HK-2 (cell line): ENCODE data around the gene CMIP.
"Not testable (repeated sequence)": the region's sequence is repeated elsewhere in the genome, so short reads cannot be mapped to it uniquely, and the experiment has no call there.

Source experiments
- DNase-seq: peaks from one replicate; pipeline ENCODE4 v3.0.0-alpha.2; 2018; ENCODE audit not compliant: unreplicated experiment

CMIP gene

GRCh38 chr16:81681311-81681710 is 236.7 kb downstream of the CMIP start:
- no peak for DNase-seq

GRCh38 chr16:81684242-81684837 is 239.7 kb downstream of the CMIP start:
- DNase-seq = no peak

GRCh38 chr16:81684901-81685300 is 240.3 kb downstream of the CMIP start:
- no peak for DNase-seq

- DNase-seq = no peak
Measured at GRCh38 chr16:81686391-81687130, 242.0 kb downstream of the CMIP start.

GRCh38 chr16:81687131-81687456 is 242.5 kb downstream of the CMIP start:
- no peak for DNase-seq

GRCh38 chr16:81688182-81688581 is 243.6 kb downstream of the CMIP start:
- DNase-seq = no peak

- DNase-seq = not testable (repeated sequence)
Measured at GRCh38 chr16:81688839-81689238, 244.2 kb downstream of the CMIP start.

GRCh38 chr16:81692021-81692420 is 247.4 kb downstream of the CMIP start:
- DNase-seq = no peak

- DNase-seq = no peak
Measured at GRCh38 chr16:81692571-81692970, 248.0 kb downstream of the CMIP start.

GRCh38 chr16:81693041-81693743 is 248.6 kb downstream of the CMIP start:
- DNase-seq = no peak

- DNase-seq = no peak
Measured at GRCh38 chr16:81693744-81694303, 249.2 kb downstream of the CMIP start.

- DNase-seq = no peak
Measured at GRCh38 chr16:81694494-81695280, 250.1 kb downstream of the CMIP start.

- no peak for DNase-seq
Measured at GRCh38 chr16:81695321-81696165, 250.9 kb downstream of the CMIP start.

- no peak for DNase-seq
Measured at GRCh38 chr16:81696166-81696960, 251.8 kb downstream of the CMIP start.

GRCh38 chr16:81696961-81697615 is 252.5 kb downstream of the CMIP start:
- DNase-seq = peak; percentile 44

- no peak for DNase-seq
Measured at GRCh38 chr16:81697616-81698309, 253.2 kb downstream of the CMIP start.

- DNase-seq = no peak
Measured at GRCh38 chr16:81698310-81698641, 253.7 kb downstream of the CMIP start.

GRCh38 chr16:81699596-81699995 is 255.0 kb downstream of the CMIP start:
- no peak for DNase-seq

- peak; percentile 53 for DNase-seq
Measured at GRCh38 chr16:81700071-81700779, 255.6 kb downstream of the CMIP start.
